K562 (cell line): ENCODE measurements around the gene SNRNP70. TPM values are rescaled to one million over a fixed set of nuclear protein-coding genes. Genes with fewer than 3 reads are reported as not detected.
A peak's percentile ranks its signal among the peaks of the same experiment; 100 is the strongest.

Experiments
- DNMT1 ChIP-seq: fragments of 450-650 bp; IDR thresholded peaks from 2 replicates; pipeline ENCODE4 v1.6.1; 2016; ENCODE audit warnings: antibody characterized with exemption, mild to moderate bottlenecking
- ESRRB ChIP-seq: fragments of 250-450 bp; sonication (Bioruptor Pico); IDR thresholded peaks from 2 replicates; pipeline ENCODE4 v1.5.0; 2020; ENCODE audit warnings: mild to moderate bottlenecking, moderate library complexity, borderline replicate concordance
- HMG20A ChIP-seq: fragments of 450-650 bp; formaldehyde crosslinking; conservative IDR thresholded peaks from 2 replicates; pipeline ENCODE4 v1.4.0; 2020; ENCODE audit warnings: mild to moderate bottlenecking, mixed read lengths
- KAT7 ChIP-seq: sonication (generic); formaldehyde crosslinking; IDR thresholded peaks from 2 replicates; pipeline ENCODE4 v1.8.0; 2022; ENCODE audit warnings: missing genetic modification reagents, mild to moderate bottlenecking, borderline replicate concordance
- NR4A1 ChIP-seq, 2 experiments: fragments of 250-450 bp in 1 of 2; fragments of 450-650 bp in 1 of 2; sonication (Bioruptor Pico) in 1 of 2; IDR thresholded peaks; 2 replicates each; pipeline versions ENCODE4 v1.4.0 to v1.6.1; 2016 to 2020; ENCODE audit warnings: mild to moderate bottlenecking in 2 of 2, missing compliant biosample characterization in 1 of 2, missing genetic modification characterization in 1 of 2, moderate library complexity in 1 of 2
- RBFOX2 ChIP-seq: fragments of 200-400 bp; formaldehyde crosslinking; IDR thresholded peaks from 2 replicates; pipeline ENCODE4 v1.6.1; 2017; ENCODE audit warnings: low read depth, mild to moderate bottlenecking, low read length, moderate library complexity
- SMARCC2 ChIP-seq: fragments of 450-650 bp; IDR thresholded peaks from 2 replicates; pipeline ENCODE4 v1.6.1; 2017; ENCODE audit warnings: antibody characterized with exemption, moderate library complexity, mild to moderate bottlenecking, low read depth
- SREBF2 ChIP-seq: sonication (generic); formaldehyde crosslinking; IDR thresholded peaks from 2 replicates; pipeline ENCODE4 v1.4.0; 2020; ENCODE audit warnings: mild to moderate bottlenecking, missing genetic modification reagents
- XRCC3 ChIP-seq: fragments of 450-650 bp; IDR thresholded peaks from 2 replicates; pipeline ENCODE4 v1.6.1; 2017; ENCODE audit warnings: mild to moderate bottlenecking, moderate library complexity
- ZFP30 ChIP-seq: fragments of 250-450 bp; sonication (Bioruptor Pico); IDR thresholded peaks from 2 replicates; pipeline ENCODE4 v1.8.0; 2022; ENCODE audit warnings: moderate library complexity, mild to moderate bottlenecking, inconsistent platforms, borderline replicate concordance
- ZNF23 ChIP-seq: fragments of 250-450 bp; sonication (Bioruptor Pico); IDR thresholded peaks from 2 replicates; pipeline ENCODE4 v1.4.0; 2020; ENCODE audit warnings: mild to moderate bottlenecking
- ZNF561 ChIP-seq: fragments of 450-650 bp; formaldehyde crosslinking; conservative IDR thresholded peaks from 2 replicates; pipeline ENCODE4 v1.4.0; 2020; ENCODE audit warnings: mild to moderate bottlenecking, moderate library complexity
- polyA plus RNA-seq, 8 experiments: library from polyadenylated mRNA; depleted of rRNA in 4 of 8; stranded (reverse) in 5 of 8; unstranded in 3 of 8; fragments of >200 nt; fragmentation: Nextera tagmentation in 2 of 8; fragmentation: Illumina TruSeq in 1 of 8; extraction: Ambion mirVana in 2 of 8; extraction: Trizol in 1 of 8; gene quantifications; 2 replicates each; pipeline versions ENCODE4 v1.2.1 to v1.2.3, GENCODE V29; 2011 to 2014; ENCODE audit warnings: inconsistent platforms in 1 of 8, missing spikeins in 1 of 8
- total RNA-seq, 7 experiments: library from RNA; depleted of rRNA in 6 of 7; stranded (reverse); fragments of >200 nt in 6 of 7; fragmentation: Illumina TruSeq in 2 of 7; extraction: Trizol in 2 of 7; gene quantifications; 2 replicates each; pipeline versions ENCODE4 v1.2.1 to v1.2.3, GENCODE V29; 2011 to 2021; ENCODE audit warnings: low replicate concordance in 1 of 7
- TF ChIP-seq, protein P1 (sequence below): sonication (generic); formaldehyde crosslinking; IDR thresholded peaks from 2 replicates; pipeline ENCODE4 v1.8.0; 2023; ENCODE audit warnings: mild to moderate bottlenecking, missing genetic modification reagents
- TF ChIP-seq, protein P2 (sequence below): IDR thresholded peaks from 2 replicates; pipeline ENCODE4 v1.6.1; 2012; ENCODE audit warnings: low read depth, low read length, improper control_type of control experiment, borderline replicate concordance
- TF ChIP-seq, protein P3 (sequence below): fragments of 200-800 bp; sonication (Bioruptor generic); IDR thresholded peaks from 2 replicates; pipeline ENCODE4 v1.6.1; 2017; ENCODE audit warnings: missing genetic modification characterization, missing compliant biosample characterization
- TF ChIP-seq, protein P4 (sequence below): fragments of 250-450 bp; sonication (Bioruptor Pico); IDR thresholded peaks from 2 replicates; pipeline ENCODE4 v1.5.1; 2021; ENCODE audit warnings: mild to moderate bottlenecking

The SNRNP70 gene
- total and polyA plus RNA-seq, 9 of the 15 experiments (the other 6 are each of a cell fraction or from before 2014, with no cell fraction given) = 2.8 to 496 (median 136) TPM

DNA sequence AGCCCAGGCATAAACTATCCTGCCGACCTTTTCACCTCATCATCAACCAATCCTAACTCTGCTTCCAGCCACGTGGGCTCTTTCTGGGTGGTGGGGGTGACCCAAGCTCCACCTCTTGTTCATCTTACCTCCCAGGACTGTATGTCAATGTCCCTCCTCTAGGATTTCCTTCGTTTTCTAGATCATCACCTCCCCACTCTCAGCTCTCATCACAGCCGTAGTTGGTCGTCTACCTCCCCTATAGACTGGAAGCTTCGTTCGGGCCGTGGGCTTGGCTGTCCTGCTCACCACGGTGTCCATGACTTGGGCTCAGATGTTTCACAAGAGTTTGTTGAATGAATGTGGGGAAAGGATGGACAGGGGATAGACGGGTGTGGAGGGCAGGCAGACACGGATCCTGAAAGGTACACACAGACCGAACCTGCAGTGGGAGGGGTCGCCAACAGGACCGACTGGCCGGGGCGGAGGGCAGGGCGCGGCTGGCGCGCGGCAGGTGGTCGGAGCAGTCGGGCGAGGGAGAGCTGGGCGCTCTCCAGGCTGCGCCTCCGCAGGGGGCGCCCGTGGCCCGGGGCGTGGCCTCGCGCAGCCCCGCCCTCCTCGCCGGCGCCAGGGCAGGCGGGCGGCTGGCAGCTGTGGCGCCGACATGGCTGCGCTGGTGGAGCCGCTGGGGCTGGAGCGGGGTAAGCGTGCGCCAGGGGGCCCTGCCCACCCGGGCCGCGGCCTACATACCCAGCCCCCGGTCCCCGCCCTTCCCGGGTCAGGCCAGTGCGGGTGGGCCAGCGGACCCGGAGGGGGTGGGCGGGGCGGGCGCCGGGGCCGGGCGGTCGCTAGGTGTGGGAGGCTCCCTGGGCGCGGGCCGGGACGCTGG lies 28.7 kb downstream of the SNRNP70 start, which contains the start of gene LIN7B (continued):
- no peak for TF ChIP-seq ZNF23 (CRISPR knock-in tag)
- TF ChIP-seq, protein P1, sequence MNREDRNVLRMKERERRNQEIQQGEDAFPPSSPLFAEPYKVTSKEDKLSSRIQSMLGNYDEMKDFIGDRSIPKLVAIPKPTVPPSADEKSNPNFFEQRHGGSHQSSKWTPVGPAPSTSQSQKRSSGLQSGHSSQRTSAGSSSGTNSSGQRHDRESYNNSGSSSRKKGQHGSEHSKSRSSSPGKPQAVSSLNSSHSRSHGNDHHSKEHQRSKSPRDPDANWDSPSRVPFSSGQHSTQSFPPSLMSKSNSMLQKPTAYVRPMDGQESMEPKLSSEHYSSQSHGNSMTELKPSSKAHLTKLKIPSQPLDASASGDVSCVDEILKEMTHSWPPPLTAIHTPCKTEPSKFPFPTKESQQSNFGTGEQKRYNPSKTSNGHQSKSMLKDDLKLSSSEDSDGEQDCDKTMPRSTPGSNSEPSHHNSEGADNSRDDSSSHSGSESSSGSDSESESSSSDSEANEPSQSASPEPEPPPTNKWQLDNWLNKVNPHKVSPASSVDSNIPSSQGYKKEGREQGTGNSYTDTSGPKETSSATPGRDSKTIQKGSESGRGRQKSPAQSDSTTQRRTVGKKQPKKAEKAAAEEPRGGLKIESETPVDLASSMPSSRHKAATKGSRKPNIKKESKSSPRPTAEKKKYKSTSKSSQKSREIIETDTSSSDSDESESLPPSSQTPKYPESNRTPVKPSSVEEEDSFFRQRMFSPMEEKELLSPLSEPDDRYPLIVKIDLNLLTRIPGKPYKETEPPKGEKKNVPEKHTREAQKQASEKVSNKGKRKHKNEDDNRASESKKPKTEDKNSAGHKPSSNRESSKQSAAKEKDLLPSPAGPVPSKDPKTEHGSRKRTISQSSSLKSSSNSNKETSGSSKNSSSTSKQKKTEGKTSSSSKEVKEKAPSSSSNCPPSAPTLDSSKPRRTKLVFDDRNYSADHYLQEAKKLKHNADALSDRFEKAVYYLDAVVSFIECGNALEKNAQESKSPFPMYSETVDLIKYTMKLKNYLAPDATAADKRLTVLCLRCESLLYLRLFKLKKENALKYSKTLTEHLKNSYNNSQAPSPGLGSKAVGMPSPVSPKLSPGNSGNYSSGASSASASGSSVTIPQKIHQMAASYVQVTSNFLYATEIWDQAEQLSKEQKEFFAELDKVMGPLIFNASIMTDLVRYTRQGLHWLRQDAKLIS (CRISPR knock-in tag) = 0 out of 2 replicates have a peak, but pooled peaks have one; percentile 22
- TF ChIP-seq KAT7 = peak; percentile 74; the same call in 1 of the 2 replicates
- peak; percentile 50; the same call in 1 of the 2 replicates for TF ChIP-seq DNMT1
- TF ChIP-seq RBFOX2 = peak; percentile 69
- TF ChIP-seq ZFP30 (CRISPR knock-in tag) = no peak
- TF ChIP-seq, protein P2, sequence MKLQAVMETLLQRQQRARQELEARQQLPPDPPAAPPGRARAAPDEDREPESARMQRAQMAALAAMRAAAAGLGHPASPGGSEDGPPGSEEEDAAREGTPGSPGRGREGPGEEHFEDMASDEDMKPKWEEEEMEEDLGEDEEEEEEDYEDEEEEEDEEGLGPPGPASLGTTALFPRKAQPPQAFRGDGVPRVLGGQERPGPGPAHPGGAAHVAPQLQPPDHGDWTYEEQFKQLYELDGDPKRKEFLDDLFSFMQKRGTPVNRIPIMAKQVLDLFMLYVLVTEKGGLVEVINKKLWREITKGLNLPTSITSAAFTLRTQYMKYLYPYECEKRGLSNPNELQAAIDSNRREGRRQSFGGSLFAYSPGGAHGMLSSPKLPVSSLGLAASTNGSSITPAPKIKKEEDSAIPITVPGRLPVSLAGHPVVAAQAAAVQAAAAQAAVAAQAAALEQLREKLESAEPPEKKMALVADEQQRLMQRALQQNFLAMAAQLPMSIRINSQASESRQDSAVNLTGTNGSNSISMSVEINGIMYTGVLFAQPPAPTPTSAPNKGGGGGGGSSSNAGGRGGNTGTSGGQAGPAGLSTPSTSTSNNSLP = no peak
- TF ChIP-seq, protein P3, sequence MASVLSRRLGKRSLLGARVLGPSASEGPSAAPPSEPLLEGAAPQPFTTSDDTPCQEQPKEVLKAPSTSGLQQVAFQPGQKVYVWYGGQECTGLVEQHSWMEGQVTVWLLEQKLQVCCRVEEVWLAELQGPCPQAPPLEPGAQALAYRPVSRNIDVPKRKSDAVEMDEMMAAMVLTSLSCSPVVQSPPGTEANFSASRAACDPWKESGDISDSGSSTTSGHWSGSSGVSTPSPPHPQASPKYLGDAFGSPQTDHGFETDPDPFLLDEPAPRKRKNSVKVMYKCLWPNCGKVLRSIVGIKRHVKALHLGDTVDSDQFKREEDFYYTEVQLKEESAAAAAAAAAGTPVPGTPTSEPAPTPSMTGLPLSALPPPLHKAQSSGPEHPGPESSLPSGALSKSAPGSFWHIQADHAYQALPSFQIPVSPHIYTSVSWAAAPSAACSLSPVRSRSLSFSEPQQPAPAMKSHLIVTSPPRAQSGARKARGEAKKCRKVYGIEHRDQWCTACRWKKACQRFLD (CRISPR knock-in tag) = 0 out of 2 replicates have a peak, but pooled peaks have one; percentile 37
- TF ChIP-seq SMARCC2 = no peak
- TF ChIP-seq XRCC3 = no peak
- no peak for TF ChIP-seq ESRRB (CRISPR knock-in tag)
- TF ChIP-seq ZNF561 (CRISPR knock-in tag) = no peak
- TF ChIP-seq HMG20A (CRISPR knock-in tag) = no peak
- no peak for TF ChIP-seq SREBF2 (CRISPR knock-in tag)
- TF ChIP-seq NR4A1 (CRISPR knock-in tag; IDR thresholded peaks at IDR 0.05) = no peak
- 0 out of 2 replicates have a peak, but pooled peaks have one; percentile 39 for TF ChIP-seq NR4A1 (tag; IDR thresholded peaks at IDR 0.05)
- TF ChIP-seq, protein P4, sequence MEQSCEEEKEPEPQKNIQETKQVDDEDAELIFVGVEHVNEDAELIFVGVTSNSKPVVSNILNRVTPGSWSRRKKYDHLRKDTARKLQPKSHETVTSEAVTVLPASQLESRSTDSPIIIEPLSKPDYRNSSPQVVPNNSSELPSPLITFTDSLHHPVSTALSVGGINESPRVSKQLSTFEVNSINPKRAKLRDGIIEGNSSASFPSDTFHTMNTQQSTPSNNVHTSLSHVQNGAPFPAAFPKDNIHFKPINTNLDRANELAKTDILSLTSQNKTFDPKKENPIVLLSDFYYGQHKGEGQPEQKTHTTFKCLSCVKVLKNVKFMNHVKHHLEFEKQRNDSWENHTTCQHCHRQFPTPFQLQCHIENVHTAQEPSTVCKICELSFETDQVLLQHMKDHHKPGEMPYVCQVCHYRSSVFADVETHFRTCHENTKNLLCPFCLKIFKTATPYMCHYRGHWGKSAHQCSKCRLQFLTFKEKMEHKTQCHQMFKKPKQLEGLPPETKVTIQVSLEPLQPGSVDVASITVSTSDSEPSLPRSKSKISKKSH (CRISPR knock-in tag) = no peak
